ENCODE data around the gene MYEOV. TPM values are rescaled to one million over a fixed set of nuclear protein-coding genes. Genes with fewer than 3 reads are reported as not detected.

MYEOV gene
- total RNA-seq, 1 donor from 2014 or later = 0.87 TPM

DNA sequence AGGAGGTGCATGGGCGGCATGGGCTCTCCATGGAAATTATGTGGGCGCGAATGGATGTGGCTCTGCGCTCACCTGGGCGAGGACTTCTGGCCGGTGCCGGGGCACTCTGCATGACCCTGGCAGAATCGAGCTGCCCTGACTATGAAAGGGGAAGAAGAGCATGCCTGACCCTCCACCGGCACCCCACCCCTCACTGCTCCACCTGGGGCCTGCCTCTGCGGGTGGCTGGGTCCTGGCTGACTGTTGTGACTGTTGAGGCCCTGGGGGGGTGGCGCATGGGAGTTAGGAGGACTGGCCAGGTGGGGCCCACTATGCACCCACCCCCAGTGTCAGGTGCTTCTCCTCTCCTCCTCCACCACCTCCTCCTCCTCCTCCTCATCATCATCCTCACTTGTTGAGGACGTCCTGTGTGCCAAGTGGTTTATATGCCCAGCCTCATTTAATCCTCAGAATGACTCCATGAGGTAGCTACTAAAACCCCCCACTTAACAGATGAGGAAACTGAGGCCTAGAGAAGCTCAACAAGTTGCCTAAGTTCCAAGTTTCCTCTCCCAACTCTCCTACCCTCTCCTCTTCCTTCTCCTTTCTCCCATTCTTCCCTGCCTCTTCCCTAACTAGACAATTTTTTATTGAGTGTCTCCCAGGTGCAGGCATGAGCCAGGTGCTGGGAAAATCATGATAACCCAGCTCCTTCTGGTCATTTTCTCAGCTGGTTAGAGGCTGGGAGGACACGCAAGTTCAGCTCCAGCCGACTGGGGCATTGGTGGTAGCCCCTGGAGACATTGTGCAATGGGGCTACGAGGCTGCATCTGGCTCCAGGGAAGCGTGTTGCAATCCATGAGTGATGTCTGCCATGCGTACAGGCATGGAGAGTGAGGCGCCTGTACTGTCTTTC, 2.3 kb downstream of the MYEOV start:
- Mint-ChIP-seq H3K27me3 (ENCODE audit: low read depth) (no peaks in the 10 kb centered on the region), H3K27ac (ENCODE audit: unreplicated experiment) (peak overlapping the region; percentile 91), H3K4me3 (ENCODE audit: unreplicated experiment) (no peak overlapping the region), H3K4me1 (ENCODE audit: low read depth) (peaks cover 54% of the 10 kb centered on the region), H3K9me3 (ENCODE audit: low read depth) (peaks cover 2% of the 10 kb centered on the region), H3K36me3 (ENCODE audit: low read depth) (no peaks in the 10 kb centered on the region)
- DNase-seq (ENCODE audit: low spot score) = no peak
- TF ChIP-seq, protein P1, sequence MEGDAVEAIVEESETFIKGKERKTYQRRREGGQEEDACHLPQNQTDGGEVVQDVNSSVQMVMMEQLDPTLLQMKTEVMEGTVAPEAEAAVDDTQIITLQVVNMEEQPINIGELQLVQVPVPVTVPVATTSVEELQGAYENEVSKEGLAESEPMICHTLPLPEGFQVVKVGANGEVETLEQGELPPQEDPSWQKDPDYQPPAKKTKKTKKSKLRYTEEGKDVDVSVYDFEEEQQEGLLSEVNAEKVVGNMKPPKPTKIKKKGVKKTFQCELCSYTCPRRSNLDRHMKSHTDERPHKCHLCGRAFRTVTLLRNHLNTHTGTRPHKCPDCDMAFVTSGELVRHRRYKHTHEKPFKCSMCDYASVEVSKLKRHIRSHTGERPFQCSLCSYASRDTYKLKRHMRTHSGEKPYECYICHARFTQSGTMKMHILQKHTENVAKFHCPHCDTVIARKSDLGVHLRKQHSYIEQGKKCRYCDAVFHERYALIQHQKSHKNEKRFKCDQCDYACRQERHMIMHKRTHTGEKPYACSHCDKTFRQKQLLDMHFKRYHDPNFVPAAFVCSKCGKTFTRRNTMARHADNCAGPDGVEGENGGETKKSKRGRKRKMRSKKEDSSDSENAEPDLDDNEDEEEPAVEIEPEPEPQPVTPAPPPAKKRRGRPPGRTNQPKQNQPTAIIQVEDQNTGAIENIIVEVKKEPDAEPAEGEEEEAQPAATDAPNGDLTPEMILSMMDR (IDR thresholded peaks at IDR 0.05) = no peak

DNA sequence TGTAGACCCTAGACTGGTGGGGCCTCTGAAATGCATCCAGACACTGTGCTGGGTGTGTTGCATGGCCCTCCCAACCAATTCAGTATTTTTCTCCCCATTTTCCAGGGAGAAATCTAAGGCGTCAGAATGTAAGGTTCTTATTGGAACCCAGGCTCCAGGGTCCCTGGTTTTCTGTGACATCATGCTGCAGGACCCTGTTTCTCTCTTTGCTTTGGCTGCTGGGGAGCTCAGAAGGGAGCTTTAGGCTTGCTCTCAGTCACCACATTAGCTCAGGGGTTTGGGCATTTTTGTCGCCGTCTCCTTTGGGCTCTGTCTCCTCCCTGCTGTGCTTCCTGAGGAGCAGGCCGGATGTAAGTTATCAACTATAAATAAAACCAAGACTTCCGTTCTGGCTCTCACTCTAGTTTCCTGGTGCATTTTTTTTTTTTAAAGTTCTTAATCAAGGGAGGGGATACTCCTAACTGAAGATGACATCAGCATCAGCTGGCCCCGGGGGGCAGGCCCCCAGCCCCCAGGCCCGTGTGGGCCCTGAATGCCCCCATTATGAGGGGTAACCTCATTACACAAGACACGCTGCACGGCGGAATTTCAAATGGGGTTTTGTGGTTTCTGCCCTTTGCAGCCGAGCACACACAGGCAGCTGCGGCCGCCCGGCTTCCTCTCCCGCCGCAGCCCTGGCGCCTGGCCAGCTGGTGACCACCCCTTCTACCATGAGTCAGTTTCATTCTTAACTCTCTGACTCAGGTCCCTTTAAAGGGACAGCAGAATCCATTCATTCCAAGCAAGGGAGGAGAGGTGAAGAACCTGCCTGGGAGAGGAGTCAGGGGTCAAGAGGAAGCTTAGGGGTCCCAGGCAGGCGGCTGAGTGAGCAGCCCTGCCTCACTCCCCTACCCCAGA, 3.2 kb downstream of the MYEOV start:
- no peak overlapping the region for H3K4me3 Mint-ChIP-seq (ENCODE audit: unreplicated experiment)
- peak overlapping the region; percentile 91 for H3K27ac Mint-ChIP-seq (ENCODE audit: unreplicated experiment)
- TF ChIP-seq, protein P1 (IDR thresholded peaks at IDR 0.05) = no peak
- H3K36me3 Mint-ChIP-seq (ENCODE audit: low read depth) = no peaks in the 10 kb centered on the region
- DNase-seq (ENCODE audit: low spot score) = peak; percentile 97
- H3K9me3 Mint-ChIP-seq (ENCODE audit: low read depth) = peaks cover 2% of the 10 kb centered on the region
- peaks cover 63% of the 10 kb centered on the region for H3K4me1 Mint-ChIP-seq (ENCODE audit: low read depth)
- no peaks in the 10 kb centered on the region for H3K27me3 Mint-ChIP-seq (ENCODE audit: low read depth)

- no peaks in the 10 kb centered on the region for H3K36me3 Mint-ChIP-seq (ENCODE audit: low read depth)
- peak overlapping the region; percentile 91 for H3K27ac Mint-ChIP-seq (ENCODE audit: unreplicated experiment)
- DNase-seq (ENCODE audit: low spot score) = peak; percentile 61
Measured at GRCh38 chr11:69297787-69298266, 3.9 kb downstream of the MYEOV start.

GRCh38 chr11:69298267-69299022, 4.5 kb downstream of the MYEOV start:
- Mint-ChIP-seq H3K9me3 (ENCODE audit: low read depth) (peaks cover 2% of the 10 kb centered on the region), H3K36me3 (ENCODE audit: low read depth) (no peaks in the 10 kb centered on the region), H3K27me3 (ENCODE audit: low read depth) (no peaks in the 10 kb centered on the region), H3K4me1 (ENCODE audit: low read depth) (peaks cover 75% of the 10 kb centered on the region), H3K4me3 (ENCODE audit: unreplicated experiment) (no peak overlapping the region), H3K27ac (ENCODE audit: unreplicated experiment) (peak overlapping the region; percentile 91)
- DNase-seq (ENCODE audit: low spot score) = peak; percentile 80
- TF ChIP-seq, protein P1 (IDR thresholded peaks at IDR 0.05) = no peak

More at GRCh38 chr11:69297787-69298266, 3.9 kb downstream of the MYEOV start:
- TF ChIP-seq, protein P1 (IDR thresholded peaks at IDR 0.05) = no peak
- Mint-ChIP-seq H3K4me3 (ENCODE audit: unreplicated experiment) (no peak overlapping the region), H3K9me3 (ENCODE audit: low read depth) (peaks cover 2% of the 10 kb centered on the region), H3K4me1 (ENCODE audit: low read depth) (peaks cover 69% of the 10 kb centered on the region), H3K27me3 (ENCODE audit: low read depth) (no peaks in the 10 kb centered on the region)
